PC-9 (cell line): ENCODE data around the gene OPTN. TPM values are rescaled to one million over a fixed set of nuclear protein-coding genes. Genes with fewer than 3 reads are reported as not detected.

Experiments used
- BruUV-seq: library from RNA; stranded (reverse); fragments of 400-500 nt; replicated peaks from 2 replicates; lab custom pipeline; 2021; lab: Mats Ljungman, UMichigan
- CTCF ChIA-PET: fragments of 300-600 bp; sonication (Branson Sonifier 250); formaldehyde crosslinking; loops from one replicate; lab custom pipeline; 2022; ENCODE audit warnings: antibody characterized with exemption; lab: Charles Lee
- POLR2A ChIA-PET: fragments of 300-600 bp; sonication (Branson Sonifier 250); formaldehyde crosslinking; loops from one replicate; lab custom pipeline; 2022; ENCODE audit warnings: antibody characterized with exemption; ENCODE audit not compliant: unreplicated experiment; lab: Charles Lee
- DNase-seq, 2 experiments: peaks; one replicate each; pipeline versions ENCODE4 v3.0.0 to v3.0.0-alpha.2; 2015 to 2022; ENCODE audit warnings: mixed read lengths in 1 of 2
- H2AFZ ChIP-seq: fragments of 200-600 bp; sonication (generic); 2 replicates; pipeline ENCODE4 v1.8.1; 2017; ENCODE audit warnings: antibody characterized with exemption
- H3F3A ChIP-seq: fragments of 200-600 bp; sonication (generic); 2 replicates; pipeline ENCODE4 v1.8.1; 2017; ENCODE audit warnings: antibody characterized with exemption, mild to moderate bottlenecking, low read depth; ENCODE audit not compliant: insufficient read depth
- H3K27ac ChIP-seq: fragments of 200-600 bp; sonication (generic); 2 replicates; pipeline ENCODE4 v1.6.1; 2016; ENCODE audit warnings: mixed run types
- H3K27me3 ChIP-seq: fragments of 200-600 bp; sonication (generic); 2 replicates; pipeline ENCODE4 v1.6.1; 2016; ENCODE audit warnings: low read depth, mixed run types; ENCODE audit not compliant: insufficient read depth
- H3K36me3 ChIP-seq: fragments of 200-600 bp; sonication (generic); 2 replicates; pipeline ENCODE4 v1.6.1; 2016; ENCODE audit warnings: low read depth, mixed run types
- H3K4me1 ChIP-seq: fragments of 200-600 bp; sonication (generic); replicated peaks from 2 replicates; pipeline ENCODE4 v1.6.1; 2016; ENCODE audit warnings: mixed run types; ENCODE audit not compliant: insufficient read depth
- H3K4me2 ChIP-seq: fragments of 200-600 bp; sonication (generic); 2 replicates; pipeline ENCODE4 v1.6.1; 2017; ENCODE audit warnings: mixed run types
- H3K4me3 ChIP-seq: fragments of 200-600 bp; sonication (generic); 2 replicates; pipeline ENCODE4 v1.6.1; 2016; ENCODE audit warnings: mixed run types
- H3K79me2 ChIP-seq: fragments of 200-600 bp; sonication (generic); 2 replicates; pipeline ENCODE4 v1.6.1; 2017; ENCODE audit warnings: low read depth, mixed run types
- H3K9me2 ChIP-seq: fragments of 200-600 bp; sonication (generic); 2 replicates; pipeline ENCODE4 v1.8.1; 2017; ENCODE audit warnings: mild to moderate bottlenecking; ENCODE audit not compliant: insufficient read depth
- H3K9me3 ChIP-seq: fragments of 200-600 bp; sonication (generic); 2 replicates; pipeline ENCODE4 v1.8.1; 2016; ENCODE audit warnings: low read depth; ENCODE audit not compliant: insufficient read depth
- H4K20me1 ChIP-seq: fragments of 200-600 bp; sonication (generic); 2 replicates; pipeline ENCODE4 v1.8.1; 2017; ENCODE audit not compliant: insufficient read depth
- EZH2 ChIP-seq: fragments of 200-600 bp; sonication (generic); IDR thresholded peaks from 2 replicates; pipeline ENCODE4 v1.8.0; 2017; ENCODE audit warnings: antibody characterized with exemption, low read depth
- intact Hi-C: fragments of 100-400 bp; cut with micrococcal nuclease; formaldehyde crosslinking; loops from one replicate; pipeline ENCODE4 v1.10.0; 2022; ENCODE audit not compliant: unreplicated experiment
- total RNA-seq: library from RNA; stranded (reverse); gene quantifications from 2 replicates; pipeline ENCODE4 v1.2.3, GENCODE V29; 2021
- TF ChIP-seq, protein P1 (sequence below): fragments of 200-600 bp; sonication (generic); conservative IDR thresholded peaks from 2 replicates; pipeline ENCODE4 v1.6.1; 2017; ENCODE audit warnings: mixed run types, antibody characterized with exemption, mild to moderate bottlenecking, moderate library complexity

OPTN gene
- total RNA-seq, 1 experiment from 2014 or later: 26.6 TPM

DNA sequence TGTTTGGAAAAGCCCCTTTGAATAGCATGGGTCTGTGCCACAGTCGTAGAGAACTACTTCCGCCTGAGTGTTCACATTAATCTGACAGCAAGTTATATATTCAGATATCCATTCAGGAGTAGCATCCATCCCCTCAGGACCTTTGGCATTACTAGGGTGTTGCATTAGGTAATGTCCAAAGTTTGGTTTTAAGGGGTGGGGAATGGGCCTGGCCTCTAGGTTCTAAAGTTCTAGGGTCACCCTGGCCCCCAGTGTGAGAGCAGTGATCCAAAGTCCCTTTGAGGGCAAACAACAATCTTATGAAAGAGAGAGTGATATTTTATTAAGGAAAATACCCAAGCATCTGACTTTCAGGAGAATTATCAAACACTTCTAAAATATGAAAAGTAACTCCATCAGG, 73.7 kb downstream of the OPTN start:
- Histone ChIP-seq H3K9me2 (no peaks in the 10 kb centered on the region), H3K9me3 (no peaks in the 10 kb centered on the region), H3K79me2 (no peaks in the 10 kb centered on the region), H3K4me3 (no peak overlapping the region), H3K27me3 (no peaks in the 10 kb centered on the region), H4K20me1 (no peaks in the 10 kb centered on the region), H3F3A (no peaks in the 10 kb centered on the region), H3K4me2 (no peak overlapping the region), H3K4me1 (no peaks in the 10 kb centered on the region), H3K27ac (no peak overlapping the region), H2AFZ (no peak overlapping the region), H3K36me3 (no peaks in the 10 kb centered on the region)
- DNase-seq: no peak
- ChIA-PET POLR2A (no interaction called here), CTCF (no interaction called here)
- intact Hi-C loops: no loop called here
- TF ChIP-seq EZH2: no peak
- TF ChIP-seq, protein P1, sequence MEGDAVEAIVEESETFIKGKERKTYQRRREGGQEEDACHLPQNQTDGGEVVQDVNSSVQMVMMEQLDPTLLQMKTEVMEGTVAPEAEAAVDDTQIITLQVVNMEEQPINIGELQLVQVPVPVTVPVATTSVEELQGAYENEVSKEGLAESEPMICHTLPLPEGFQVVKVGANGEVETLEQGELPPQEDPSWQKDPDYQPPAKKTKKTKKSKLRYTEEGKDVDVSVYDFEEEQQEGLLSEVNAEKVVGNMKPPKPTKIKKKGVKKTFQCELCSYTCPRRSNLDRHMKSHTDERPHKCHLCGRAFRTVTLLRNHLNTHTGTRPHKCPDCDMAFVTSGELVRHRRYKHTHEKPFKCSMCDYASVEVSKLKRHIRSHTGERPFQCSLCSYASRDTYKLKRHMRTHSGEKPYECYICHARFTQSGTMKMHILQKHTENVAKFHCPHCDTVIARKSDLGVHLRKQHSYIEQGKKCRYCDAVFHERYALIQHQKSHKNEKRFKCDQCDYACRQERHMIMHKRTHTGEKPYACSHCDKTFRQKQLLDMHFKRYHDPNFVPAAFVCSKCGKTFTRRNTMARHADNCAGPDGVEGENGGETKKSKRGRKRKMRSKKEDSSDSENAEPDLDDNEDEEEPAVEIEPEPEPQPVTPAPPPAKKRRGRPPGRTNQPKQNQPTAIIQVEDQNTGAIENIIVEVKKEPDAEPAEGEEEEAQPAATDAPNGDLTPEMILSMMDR: no peak
- BruUV-seq: no TSS peak

DNA sequence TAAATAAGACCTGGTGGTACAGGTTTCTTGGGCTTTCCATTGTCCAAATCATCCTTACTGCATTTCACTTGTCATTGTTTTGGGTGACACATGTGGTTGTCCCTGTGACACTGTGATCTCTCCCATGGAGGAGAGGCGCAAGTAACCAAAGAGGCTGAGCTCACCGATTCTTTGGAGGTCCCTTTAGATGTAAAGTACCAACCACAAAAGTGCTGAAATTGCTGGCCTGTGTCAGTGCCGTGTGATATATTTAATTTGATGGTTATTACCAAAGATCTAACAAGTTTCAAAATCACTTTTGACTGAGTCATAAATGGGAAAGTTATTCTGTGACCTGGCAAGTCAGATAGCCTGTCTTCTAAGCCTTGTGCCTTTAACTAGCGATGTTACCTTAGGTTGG, 80.8 kb downstream of the OPTN start:
- H3F3A ChIP-seq: no peaks in the 10 kb centered on the region
- H3K9me3 ChIP-seq: no peaks in the 10 kb centered on the region
- H3K9me2 ChIP-seq: no peaks in the 10 kb centered on the region
- no peak overlapping the region for H3K4me3 ChIP-seq
- H2AFZ ChIP-seq: no peak overlapping the region
- no peaks in the 10 kb centered on the region for H3K4me1 ChIP-seq
- no peak for DNase-seq
- no peaks in the 10 kb centered on the region for H3K36me3 ChIP-seq
- H3K4me2 ChIP-seq: no peak overlapping the region
- no peaks in the 10 kb centered on the region for H4K20me1 ChIP-seq
- TF ChIP-seq, protein P1: no peak
- no peak for TF ChIP-seq EZH2
- H3K27ac ChIP-seq: no peak overlapping the region
- ChIA-PET CTCF (interaction anchor here (0.7 kb wide), 1 partner anchor 1688 kb away, joined by 3 read pairs; no protein-coding TSS in a partner anchor), POLR2A (no interaction called here)
- intact Hi-C loops: no loop called here
- H3K79me2 ChIP-seq: no peaks in the 10 kb centered on the region
- no TSS peak for BruUV-seq
- H3K27me3 ChIP-seq: no peaks in the 10 kb centered on the region

DNA sequence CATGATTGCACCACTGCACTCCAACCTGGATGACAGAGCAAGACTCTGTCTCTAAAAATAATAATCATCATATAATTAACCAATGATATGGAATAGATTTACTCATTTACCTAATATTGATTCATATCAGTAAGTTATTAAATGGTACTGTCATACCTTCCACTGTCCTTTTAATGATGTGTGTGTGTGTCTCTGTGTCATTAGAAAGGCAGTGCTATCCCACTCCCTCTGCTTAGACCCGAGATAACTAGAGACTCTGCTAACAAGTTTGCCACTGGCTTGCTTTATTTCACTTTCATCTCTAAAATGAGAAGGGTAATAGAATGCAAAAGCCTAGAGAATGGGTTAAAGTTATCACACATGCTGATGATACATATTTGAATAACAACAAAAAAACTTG, 82.5 kb downstream of the OPTN start:
- no peak overlapping the region for H3K4me2 ChIP-seq
- DNase-seq: no peak
- H3K9me2 ChIP-seq: no peaks in the 10 kb centered on the region
- H4K20me1 ChIP-seq: no peaks in the 10 kb centered on the region
- no peak overlapping the region for H3K27ac ChIP-seq
- no TSS peak for BruUV-seq
- no peaks in the 10 kb centered on the region for H3K79me2 ChIP-seq
- H3F3A ChIP-seq: no peaks in the 10 kb centered on the region
- no peak overlapping the region for H2AFZ ChIP-seq
- H3K27me3 ChIP-seq: no peaks in the 10 kb centered on the region
- no peak for TF ChIP-seq EZH2
- TF ChIP-seq, protein P1: no peak
- no peak overlapping the region for H3K4me3 ChIP-seq
- H3K4me1 ChIP-seq: no peaks in the 10 kb centered on the region
- intact Hi-C loops: no loop called here
- CTCF ChIA-PET: no interaction called here
- POLR2A ChIA-PET: no interaction called here
- H3K36me3 ChIP-seq: no peaks in the 10 kb centered on the region
- H3K9me3 ChIP-seq: no peaks in the 10 kb centered on the region
